ENCODE data around the gene CUL5.

DNA sequence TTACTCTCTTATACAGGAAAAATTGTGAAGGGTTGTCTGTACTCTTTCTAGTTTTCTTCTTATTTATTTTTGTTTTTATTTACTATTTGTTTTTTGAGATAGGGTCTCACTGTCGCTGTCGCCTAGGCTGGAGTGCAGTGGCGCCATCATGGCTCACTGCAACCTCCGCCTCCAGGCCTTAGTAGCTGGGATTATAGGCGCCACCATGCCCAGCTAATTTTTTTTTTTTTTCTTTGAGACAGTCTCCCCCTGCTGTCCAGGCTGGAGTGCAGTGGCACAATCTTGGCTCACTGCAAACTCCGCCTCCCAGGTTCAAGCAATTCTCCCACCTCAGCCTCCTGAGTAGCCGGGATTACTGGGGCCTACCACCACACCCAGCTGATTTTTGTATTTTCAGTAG lies 18.4 kb downstream of the CUL5 start:
- TF ChIP-seq, protein P1, sequence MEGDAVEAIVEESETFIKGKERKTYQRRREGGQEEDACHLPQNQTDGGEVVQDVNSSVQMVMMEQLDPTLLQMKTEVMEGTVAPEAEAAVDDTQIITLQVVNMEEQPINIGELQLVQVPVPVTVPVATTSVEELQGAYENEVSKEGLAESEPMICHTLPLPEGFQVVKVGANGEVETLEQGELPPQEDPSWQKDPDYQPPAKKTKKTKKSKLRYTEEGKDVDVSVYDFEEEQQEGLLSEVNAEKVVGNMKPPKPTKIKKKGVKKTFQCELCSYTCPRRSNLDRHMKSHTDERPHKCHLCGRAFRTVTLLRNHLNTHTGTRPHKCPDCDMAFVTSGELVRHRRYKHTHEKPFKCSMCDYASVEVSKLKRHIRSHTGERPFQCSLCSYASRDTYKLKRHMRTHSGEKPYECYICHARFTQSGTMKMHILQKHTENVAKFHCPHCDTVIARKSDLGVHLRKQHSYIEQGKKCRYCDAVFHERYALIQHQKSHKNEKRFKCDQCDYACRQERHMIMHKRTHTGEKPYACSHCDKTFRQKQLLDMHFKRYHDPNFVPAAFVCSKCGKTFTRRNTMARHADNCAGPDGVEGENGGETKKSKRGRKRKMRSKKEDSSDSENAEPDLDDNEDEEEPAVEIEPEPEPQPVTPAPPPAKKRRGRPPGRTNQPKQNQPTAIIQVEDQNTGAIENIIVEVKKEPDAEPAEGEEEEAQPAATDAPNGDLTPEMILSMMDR (IDR thresholded peaks at IDR 0.05), result no peak
- TF ChIP-seq POLR2A (IDR thresholded peaks at IDR 0.05), result no peak
- no peak for TF ChIP-seq EP300 (IDR thresholded peaks at IDR 0.05)

Data from ovary (tissue), 3 donors.